Panc1 (cell line): ENCODE measurements around the gene CCDC6. TPM values are rescaled to one million over a fixed set of nuclear protein-coding genes. Genes with fewer than 3 reads are reported as not detected.

Source experiments
- ATAC-seq: fragments of 200-7000 bp; cut with Tn5 transposase; 2 replicates; pipeline ENCODE4 v1.9.1; 2020; ENCODE audit warnings: mild to moderate bottlenecking, moderate library complexity
- BruUV-seq: library from RNA; stranded (reverse); fragments of 400-500 nt; replicated peaks from 2 replicates; lab custom pipeline; 2021; lab: Mats Ljungman, UMichigan
- CTCF ChIA-PET: fragments of 300-600 bp; sonication (Branson Sonifier 250); formaldehyde crosslinking; loops from one replicate; lab custom pipeline; 2022; ENCODE audit warnings: antibody characterized with exemption; lab: Charles Lee
- POLR2A ChIA-PET: fragments of 300-600 bp; sonication (Branson Sonifier 250); formaldehyde crosslinking; loops from one replicate; lab custom pipeline; 2022; ENCODE audit warnings: antibody characterized with exemption; lab: Charles Lee
- DNase-seq: peaks from one replicate; pipeline ENCODE4 v3.0.0-alpha.2; 2010; ENCODE audit warnings: low read depth, low spot score
- H3K27ac ChIP-seq: 2 replicates; pipeline ENCODE4 v1.5.1; 2011; ENCODE audit warnings: mild to moderate bottlenecking, low read length, inconsistent platforms
- H3K27me3 ChIP-seq: fragments of 200-500 bp; sonication (Bioruptor generic); 2 replicates; pipeline ENCODE4 v1.6.0; 2014; ENCODE audit warnings: low read length, inconsistent platforms; ENCODE audit not compliant: control insufficient read depth, insufficient read depth
- H3K36me3 ChIP-seq: fragments of 200-500 bp; sonication (Bioruptor generic); 2 replicates; pipeline ENCODE4 v1.5.1; 2014; ENCODE audit warnings: inconsistent platforms, mild to moderate bottlenecking, low read length, moderate library complexity; ENCODE audit not compliant: control insufficient read depth, insufficient read depth
- H3K4me1 ChIP-seq: 2 replicates; pipeline ENCODE4 v1.5.1; 2011; ENCODE audit warnings: inconsistent platforms, mild to moderate bottlenecking, low read length, moderate library complexity; ENCODE audit not compliant: control insufficient read depth, insufficient read depth
- H3K4me3 ChIP-seq, 2 experiments: 2 replicates each; pipeline ENCODE4 v1.5.1; 2011 to 2012; ENCODE audit warnings: low read depth in 2 of 2, low read length in 2 of 2, mild to moderate bottlenecking in 2 of 2, inconsistent platforms in 1 of 2, moderate library complexity in 1 of 2
- H3K9me3 ChIP-seq: fragments of 200-500 bp; sonication (Bioruptor generic); 2 replicates; pipeline ENCODE4 v1.5.1; 2014; ENCODE audit warnings: low read depth, mild to moderate bottlenecking, inconsistent platforms, low read length, moderate library complexity; ENCODE audit not compliant: control insufficient read depth, insufficient read depth
- CTCF ChIP-seq: fragments of 450-650 bp; IDR thresholded peaks from 2 replicates; pipeline ENCODE4 v1.5.1; 2017; ENCODE audit warnings: mild to moderate bottlenecking
- POLR2AphosphoS5 ChIP-seq: IDR thresholded peaks from 2 replicates; pipeline ENCODE4 v1.6.1; 2012; ENCODE audit warnings: mild to moderate bottlenecking, low read depth, low read length, moderate library complexity
- SIN3A ChIP-seq: IDR thresholded peaks from 2 replicates; pipeline ENCODE4 v1.6.1; 2012; ENCODE audit warnings: low read depth, mild to moderate bottlenecking, low read length, moderate library complexity, borderline replicate concordance; ENCODE audit not compliant: insufficient read depth
- TCF7L2 ChIP-seq: IDR thresholded peaks from 2 replicates; pipeline ENCODE4 v1.6.1; 2011; ENCODE audit warnings: mild to moderate bottlenecking, low read depth, low read length, inconsistent platforms
- in situ Hi-C: cut with HindIII; loops from 2 replicates; pipeline ENCODE4 v1.10.0; 2016; ENCODE audit warnings: low sequenced_read_pairs, low pct_unique_long_range_greater_than_20kb
- intact Hi-C: fragments of 100-400 bp; cut with micrococcal nuclease; formaldehyde crosslinking; loops from one replicate; pipeline ENCODE4 v1.10.0; 2022; ENCODE audit not compliant: unreplicated experiment
- total RNA-seq: library from RNA; stranded (reverse); gene quantifications from one replicate; pipeline ENCODE4 v1.2.1, GENCODE V29; 2021; ENCODE audit not compliant: unreplicated experiment
- TF ChIP-seq, protein P1 (sequence below), 2 experiments: IDR thresholded peaks; 2 replicates each; pipeline ENCODE4 v1.6.1; 2011 to 2012; ENCODE audit warnings: low read depth in 2 of 2, control low read depth in 1 of 2, low read length in 1 of 2, mild to moderate bottlenecking in 1 of 2, moderate library complexity in 1 of 2; ENCODE audit not compliant: insufficient read depth in 1 of 2

The CCDC6 gene
- total RNA-seq, 1 experiment from 2014 or later, result 48.7 TPM

- Histone ChIP-seq H3K36me3 (no peaks in the 10 kb centered on the region), H3K27me3 (no peaks in the 10 kb centered on the region), H3K27ac (no peak overlapping the region), H3K9me3 (no peaks in the 10 kb centered on the region), H3K4me1 (peaks cover 10% of the 10 kb centered on the region), H3K4me3 (no peak overlapping the region)
- BruUV-seq, result no TSS peak
- in situ Hi-C loops (no loop called here), intact Hi-C loops (no loop called here)
- ATAC-seq (no peak), DNase-seq (no peak)
- TF ChIP-seq CTCF (no peak), POLR2AphosphoS5 (no peak), TCF7L2 (no peak), SIN3A (no peak)
- TF ChIP-seq, protein P1, sequence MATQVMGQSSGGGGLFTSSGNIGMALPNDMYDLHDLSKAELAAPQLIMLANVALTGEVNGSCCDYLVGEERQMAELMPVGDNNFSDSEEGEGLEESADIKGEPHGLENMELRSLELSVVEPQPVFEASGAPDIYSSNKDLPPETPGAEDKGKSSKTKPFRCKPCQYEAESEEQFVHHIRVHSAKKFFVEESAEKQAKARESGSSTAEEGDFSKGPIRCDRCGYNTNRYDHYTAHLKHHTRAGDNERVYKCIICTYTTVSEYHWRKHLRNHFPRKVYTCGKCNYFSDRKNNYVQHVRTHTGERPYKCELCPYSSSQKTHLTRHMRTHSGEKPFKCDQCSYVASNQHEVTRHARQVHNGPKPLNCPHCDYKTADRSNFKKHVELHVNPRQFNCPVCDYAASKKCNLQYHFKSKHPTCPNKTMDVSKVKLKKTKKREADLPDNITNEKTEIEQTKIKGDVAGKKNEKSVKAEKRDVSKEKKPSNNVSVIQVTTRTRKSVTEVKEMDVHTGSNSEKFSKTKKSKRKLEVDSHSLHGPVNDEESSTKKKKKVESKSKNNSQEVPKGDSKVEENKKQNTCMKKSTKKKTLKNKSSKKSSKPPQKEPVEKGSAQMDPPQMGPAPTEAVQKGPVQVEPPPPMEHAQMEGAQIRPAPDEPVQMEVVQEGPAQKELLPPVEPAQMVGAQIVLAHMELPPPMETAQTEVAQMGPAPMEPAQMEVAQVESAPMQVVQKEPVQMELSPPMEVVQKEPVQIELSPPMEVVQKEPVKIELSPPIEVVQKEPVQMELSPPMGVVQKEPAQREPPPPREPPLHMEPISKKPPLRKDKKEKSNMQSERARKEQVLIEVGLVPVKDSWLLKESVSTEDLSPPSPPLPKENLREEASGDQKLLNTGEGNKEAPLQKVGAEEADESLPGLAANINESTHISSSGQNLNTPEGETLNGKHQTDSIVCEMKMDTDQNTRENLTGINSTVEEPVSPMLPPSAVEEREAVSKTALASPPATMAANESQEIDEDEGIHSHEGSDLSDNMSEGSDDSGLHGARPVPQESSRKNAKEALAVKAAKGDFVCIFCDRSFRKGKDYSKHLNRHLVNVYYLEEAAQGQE (IDR thresholded peaks at IDR 0.05; ENCODE audit: insufficient read depth in 1 of 2, low read depth in 2 of 2, low read length in 1 of 2), result no peak
- ChIA-PET POLR2A (no interaction called here), CTCF (no interaction called here)
Measured at GRCh38 chr10:59891349-59891748, 15.0 kb downstream of the CCDC6 start.

DNA sequence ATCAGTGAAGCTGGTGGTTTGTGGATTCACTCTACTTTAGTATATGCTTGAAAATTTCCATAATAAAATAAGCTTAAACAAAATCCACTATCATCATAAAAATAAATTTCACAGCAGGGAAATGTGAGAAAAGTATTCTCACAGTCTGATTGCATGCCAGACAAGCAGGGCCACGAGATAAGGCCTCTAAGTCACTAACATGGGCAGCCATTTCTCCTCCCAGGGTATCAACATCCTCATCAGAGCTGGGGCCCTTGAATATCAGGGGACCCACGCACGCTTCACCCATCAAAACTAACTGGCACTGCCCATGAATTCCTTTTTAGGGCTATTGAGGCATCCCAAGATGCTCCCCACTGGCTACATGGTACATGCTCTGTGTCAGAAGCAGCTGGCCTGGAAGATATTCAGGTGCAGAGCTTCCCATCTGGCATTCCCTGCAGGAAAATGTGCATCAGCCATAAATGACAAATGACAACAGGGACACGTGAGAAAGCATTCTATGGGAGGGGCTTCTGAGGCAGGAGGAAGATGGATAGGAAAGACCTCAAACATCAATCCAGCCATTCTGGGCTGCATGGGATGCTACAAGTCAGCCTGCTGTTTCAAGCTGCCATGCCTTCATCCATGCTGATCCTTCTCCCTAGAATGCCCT, 17.4 kb downstream of the CCDC6 start:
- H3K27ac ChIP-seq, result no peak overlapping the region
- H3K9me3 ChIP-seq, result no peaks in the 10 kb centered on the region
- TF ChIP-seq POLR2AphosphoS5 (no peak), CTCF (no peak), SIN3A (no peak), TCF7L2 (no peak)
- TF ChIP-seq, protein P1 (IDR thresholded peaks at IDR 0.05; ENCODE audit: insufficient read depth in 1 of 2, low read depth in 2 of 2, low read length in 1 of 2), result no peak
- BruUV-seq, result no TSS peak
- no peaks in the 10 kb centered on the region for H3K27me3 ChIP-seq
- H3K4me3 ChIP-seq, result no peak overlapping the region
- ChIA-PET CTCF (no interaction called here), POLR2A (no interaction called here)
- H3K36me3 ChIP-seq, result no peaks in the 10 kb centered on the region
- peaks cover 10% of the 10 kb centered on the region for H3K4me1 ChIP-seq
- intact Hi-C loops (no loop called here), in situ Hi-C loops (no loop called here)
- DNase-seq, result no peak
- no peak for ATAC-seq
